ENCODE measurements around the gene JADE2.
"Not testable (repeated sequence)": the region's sequence is repeated elsewhere in the genome, so short reads cannot be mapped to it uniquely, and the experiment has no call there.

Gene JADE2

GRCh38 chr5:134533115-134533815 lies 7.8 kb downstream of the JADE2 start:
- DNase-seq: no peak

- no peak for DNase-seq
These were observed 8.7 kb downstream of the JADE2 start for GRCh38 chr5:134534058-134534725.

GRCh38 chr5:134534726-134535110 lies 9.2 kb downstream of the JADE2 start:
- no peak for DNase-seq

- no peak for DNase-seq
These were observed 11.4 kb downstream of the JADE2 start for GRCh38 chr5:134536876-134537275.

GRCh38 chr5:134537297-134537696 lies 11.8 kb downstream of the JADE2 start:
- no peak for DNase-seq

GRCh38 chr5:134538296-134538695 lies 12.8 kb downstream of the JADE2 start:
- no peak for DNase-seq

- DNase-seq: no peak
These were observed 14.3 kb downstream of the JADE2 start for GRCh38 chr5:134539732-134540131.

- no peak for DNase-seq
These were observed 15.6 kb downstream of the JADE2 start for GRCh38 chr5:134540747-134541733.

GRCh38 chr5:134541736-134542376 lies 16.4 kb downstream of the JADE2 start:
- no peak for DNase-seq

- DNase-seq: no peak
These were observed 18.5 kb downstream of the JADE2 start for GRCh38 chr5:134543820-134544614.

- no peak for DNase-seq
These were observed 19.8 kb downstream of the JADE2 start for GRCh38 chr5:134545070-134545868.

GRCh38 chr5:134547066-134547465 lies 21.6 kb downstream of the JADE2 start:
- DNase-seq: no peak

- DNase-seq: no peak
These were observed 22.1 kb downstream of the JADE2 start for GRCh38 chr5:134547579-134547978.

- no peak for DNase-seq
These were observed 22.7 kb downstream of the JADE2 start for GRCh38 chr5:134547999-134548658.

GRCh38 chr5:134549714-134550113 lies 24.2 kb downstream of the JADE2 start:
- DNase-seq: no peak

- no peak for DNase-seq
These were observed 25.1 kb downstream of the JADE2 start for GRCh38 chr5:134550271-134551214.

GRCh38 chr5:134551901-134552300 lies 26.4 kb downstream of the JADE2 start:
- DNase-seq: no peak

- no peak for DNase-seq
These were observed 26.8 kb downstream of the JADE2 start for GRCh38 chr5:134552301-134552700.

- DNase-seq: not testable (repeated sequence)
These were observed 27.2 kb downstream of the JADE2 start for GRCh38 chr5:134552716-134553115.
